Stimulated activated CD8-positive, alpha-beta memory T cell treated with anti-CD3 and anti-CD28 coated beads, Interleukin-12 subunit alpha, Interleukin-12 subunit beta, amount 100 ng/mL, for 1 hour (primary cell): Measurements from ENCODE around the gene PPP1R2.
A peak's percentile ranks its signal among the peaks of the same experiment; 100 is the strongest.

Experiments
- DNase-seq: peaks from one replicate; pipeline ENCODE4 v3.0.0-alpha.2; 2020; ENCODE audit warnings: low read depth

The PPP1R2 gene

DNA sequence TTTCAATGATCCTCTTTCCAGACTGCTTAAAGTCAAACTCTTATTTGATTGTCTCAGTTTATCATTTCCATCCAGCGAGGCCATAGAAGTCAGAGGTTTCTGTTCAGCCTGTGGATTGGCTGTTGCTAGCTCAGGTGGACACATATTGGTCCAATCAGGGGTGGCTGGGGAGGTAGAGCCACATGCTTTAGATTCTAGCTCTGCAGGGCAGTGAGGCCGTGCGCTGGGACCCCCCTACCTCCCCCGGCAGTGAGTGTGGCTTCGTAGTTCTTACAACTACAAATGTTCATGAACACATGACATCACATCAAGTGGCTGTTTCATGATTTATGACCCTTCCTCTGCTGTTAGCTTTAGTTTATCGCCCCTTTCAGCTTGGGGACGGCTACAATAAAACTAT is 22.6 kb upstream of the PPP1R2 start:
- DNase-seq: no peak

GRCh38 chr3:195563317-195563716 is 20.2 kb upstream of the PPP1R2 start:
- no peak for DNase-seq

- DNase-seq: no peak
Measured at GRCh38 chr3:195559723-195560409, 16.7 kb upstream of the PPP1R2 start.

DNA sequence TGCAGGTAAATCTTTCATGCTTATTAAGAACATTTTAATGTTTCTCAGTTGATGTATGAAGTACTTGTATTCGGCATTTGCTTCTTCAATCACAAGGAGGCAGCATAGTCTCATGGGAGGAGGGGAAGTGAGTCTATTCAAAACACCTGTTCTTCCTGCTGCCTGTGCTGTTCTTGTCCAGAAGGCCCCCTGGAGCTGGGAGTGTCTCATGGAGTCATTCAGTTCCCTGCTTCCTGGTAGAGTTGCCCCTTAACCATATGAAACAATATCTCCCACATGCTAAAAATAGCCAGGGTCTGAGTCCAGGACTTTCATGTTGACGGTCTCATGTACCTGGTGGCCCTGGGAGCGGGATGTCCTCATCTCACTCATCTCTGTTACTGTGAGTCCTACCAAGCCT is 15.5 kb upstream of the PPP1R2 start:
- DNase-seq: no peak

- DNase-seq: no peak
Measured at GRCh38 chr3:195557322-195557721, 14.2 kb upstream of the PPP1R2 start.

GRCh38 chr3:195556390-195556789 is 13.3 kb upstream of the PPP1R2 start:
- no peak for DNase-seq

DNA sequence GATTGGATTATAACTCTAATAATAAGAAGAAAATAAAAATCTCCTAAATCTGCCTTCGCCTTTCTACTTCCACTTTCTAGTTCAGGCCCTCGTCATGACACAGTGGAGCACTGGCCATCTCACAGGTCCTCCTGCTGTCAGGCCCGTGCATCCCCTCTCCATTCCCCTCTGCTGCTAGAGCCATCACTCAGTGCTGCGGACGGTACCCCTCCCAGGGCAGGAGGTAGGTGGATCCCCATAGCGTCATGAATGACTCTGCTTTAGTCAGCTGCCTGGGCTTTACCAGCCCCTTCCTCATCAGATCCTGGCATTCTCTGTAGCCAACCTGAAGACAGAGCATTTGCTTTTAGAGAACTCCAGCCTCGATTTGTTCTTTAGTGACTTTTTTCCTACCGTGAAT is 12.0 kb upstream of the PPP1R2 start:
- no peak for DNase-seq

GRCh38 chr3:195554458-195554857 is 11.3 kb upstream of the PPP1R2 start:
- DNase-seq: no peak

GRCh38 chr3:195553268-195553667 is 10.1 kb upstream of the PPP1R2 start:
- DNase-seq: no peak

DNA sequence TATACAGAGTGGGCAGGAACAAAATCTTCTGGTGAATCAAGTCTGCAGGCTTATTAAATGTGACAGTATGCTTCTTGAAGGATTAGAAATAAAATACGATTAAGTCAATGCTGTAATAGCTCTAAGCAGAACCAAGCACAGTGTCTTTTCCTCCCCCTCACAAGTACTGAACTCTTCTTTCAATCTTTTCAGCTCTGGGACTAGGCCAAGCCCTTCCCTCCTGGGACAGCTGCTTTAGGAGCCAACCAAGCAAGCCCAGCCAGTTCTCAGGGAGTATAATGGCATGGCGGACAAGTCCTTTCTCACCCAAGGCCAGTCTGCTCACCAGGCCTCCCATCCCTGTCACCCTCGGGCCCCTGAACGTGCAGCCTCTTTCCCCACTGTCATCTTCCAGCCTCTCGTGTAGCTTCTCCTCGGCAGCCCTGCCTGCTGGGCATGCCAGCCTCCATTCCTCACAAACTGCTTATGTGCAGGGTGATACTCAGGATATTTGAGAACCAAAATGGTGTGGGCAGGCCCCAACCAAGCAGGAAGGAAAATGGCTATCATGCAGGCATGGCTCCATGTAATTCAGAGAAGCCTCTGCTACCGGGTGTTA is 8.4 kb upstream of the PPP1R2 start:
- no peak for DNase-seq

DNA sequence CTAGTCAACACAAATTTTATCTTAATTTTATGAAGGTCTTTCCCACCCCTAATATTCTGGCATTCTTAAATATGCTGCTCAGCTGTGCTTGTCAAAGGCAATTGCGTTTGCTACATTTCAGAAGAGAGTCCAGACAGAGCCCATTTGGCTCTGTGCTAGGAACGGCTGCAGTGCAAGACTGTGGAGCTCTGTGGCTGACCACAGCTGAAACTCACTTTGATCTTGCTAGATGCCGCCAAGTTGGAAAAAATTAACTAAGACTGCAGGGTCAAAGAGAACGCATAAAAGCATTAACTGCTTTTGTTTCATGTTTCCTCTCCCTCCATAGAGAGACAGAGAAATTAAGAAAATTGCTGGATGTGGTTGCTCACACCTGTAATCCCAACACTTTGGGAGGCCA is 7.6 kb upstream of the PPP1R2 start:
- DNase-seq: no peak

DNA sequence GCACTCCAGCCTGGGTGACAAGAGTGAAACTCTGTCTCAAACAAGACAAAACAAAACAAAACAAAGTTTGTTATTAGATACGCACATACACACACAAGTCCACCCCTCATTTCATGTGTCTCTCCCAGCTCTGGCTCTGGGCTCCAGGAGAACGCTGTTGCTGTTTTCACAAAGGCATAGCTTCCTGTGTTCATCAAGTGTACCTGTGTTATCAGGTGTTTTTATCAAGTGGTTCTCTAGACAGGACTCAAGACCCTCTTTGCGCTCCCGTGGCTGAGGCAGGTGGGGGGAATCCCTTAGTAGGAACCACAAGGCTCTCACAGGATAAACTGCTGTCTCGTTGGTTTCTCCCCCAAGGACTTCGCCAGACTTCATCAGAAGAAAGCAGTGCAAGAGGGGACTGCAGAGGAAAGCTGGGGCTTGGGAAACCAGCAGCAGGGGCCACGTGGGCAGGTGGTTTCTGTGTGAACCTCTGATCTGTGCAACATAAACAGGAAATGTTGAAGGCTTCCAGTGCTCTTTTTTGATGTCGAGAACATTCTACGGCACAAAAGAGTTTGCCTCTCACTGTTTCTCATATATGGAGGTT is 6.9 kb upstream of the PPP1R2 start:
- DNase-seq: peak; percentile 69

DNA sequence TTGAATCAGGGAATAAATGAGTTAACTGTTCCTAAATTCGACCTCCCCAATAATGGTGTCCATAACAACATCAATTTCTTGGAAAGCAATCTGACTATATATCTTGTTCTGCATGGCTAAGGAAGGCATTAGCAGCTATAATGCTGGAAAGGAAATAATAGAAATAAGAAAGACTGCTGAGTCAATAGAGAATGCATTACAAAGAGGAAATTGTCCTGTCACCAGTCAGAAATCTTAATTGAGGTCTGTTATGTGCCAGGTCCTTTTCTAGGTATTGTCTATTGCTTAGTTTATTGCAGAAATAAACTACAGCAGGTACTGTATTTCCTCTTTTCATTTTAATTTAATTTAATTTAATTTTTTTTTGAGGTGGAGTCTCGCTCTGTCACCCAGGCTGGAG is 5.9 kb upstream of the PPP1R2 start:
- DNase-seq: no peak

DNA sequence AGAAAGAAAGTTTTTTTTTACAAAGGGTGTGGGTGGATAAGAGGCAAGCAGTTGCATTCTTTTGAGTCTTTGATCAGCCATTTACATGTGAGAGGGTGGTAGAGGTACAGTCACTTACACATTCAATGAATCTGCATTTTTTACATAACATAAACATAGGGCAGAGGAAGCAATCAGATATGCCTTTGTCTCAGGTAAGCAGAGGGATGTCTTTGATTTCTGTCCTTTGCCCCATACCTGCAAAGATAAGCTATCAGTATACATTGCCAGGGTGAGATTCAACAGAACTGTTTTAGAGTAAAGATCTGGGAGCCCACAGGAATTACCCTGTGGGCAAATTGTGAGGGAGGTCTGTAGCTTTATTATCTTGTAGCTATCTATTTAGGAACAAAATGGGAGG is 5.4 kb upstream of the PPP1R2 start:
- no peak for DNase-seq

DNA sequence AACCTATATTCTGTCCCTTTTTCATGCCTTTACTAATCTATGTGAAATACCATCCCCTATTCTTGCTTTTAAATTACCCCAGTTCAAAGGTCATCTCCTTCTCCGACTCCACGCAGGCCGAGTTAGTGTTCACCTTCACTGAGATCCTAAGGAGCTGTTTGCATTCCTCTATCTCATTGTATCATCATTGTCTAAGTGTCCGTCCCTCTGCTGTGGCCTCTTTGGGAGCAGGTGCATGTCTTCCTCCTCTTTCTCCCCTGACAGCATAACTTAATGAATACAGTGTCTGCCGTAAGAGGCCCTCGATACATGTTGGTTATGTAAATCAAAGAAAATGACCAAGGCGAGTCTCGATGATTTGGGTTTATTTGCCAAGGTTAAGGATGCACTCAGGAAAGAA is 4.9 kb upstream of the PPP1R2 start:
- no peak for DNase-seq

GRCh38 chr3:195546130-195546560 is 3.0 kb upstream of the PPP1R2 start:
- DNase-seq: no peak

DNA sequence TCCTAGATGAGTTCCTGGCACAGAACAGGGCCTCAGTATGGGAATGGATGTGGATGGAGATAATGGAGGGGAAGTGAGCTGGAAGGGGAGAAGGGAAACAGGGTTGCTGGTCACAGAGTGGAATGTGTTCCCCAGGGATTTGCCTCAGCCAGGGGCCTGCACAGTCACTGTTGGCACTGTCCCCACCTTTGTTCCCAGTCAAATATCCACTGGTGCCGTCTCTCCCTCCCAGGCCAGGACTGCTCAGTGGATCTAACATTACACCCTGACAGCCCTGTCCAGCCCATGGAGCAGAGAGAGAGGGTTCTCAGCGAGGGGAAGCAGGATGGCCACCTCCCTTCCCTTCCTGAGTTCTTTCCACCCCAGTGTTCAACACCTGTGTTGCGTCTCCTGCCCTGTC is 1.5 kb upstream of the PPP1R2 start:
- no peak for DNase-seq

DNA sequence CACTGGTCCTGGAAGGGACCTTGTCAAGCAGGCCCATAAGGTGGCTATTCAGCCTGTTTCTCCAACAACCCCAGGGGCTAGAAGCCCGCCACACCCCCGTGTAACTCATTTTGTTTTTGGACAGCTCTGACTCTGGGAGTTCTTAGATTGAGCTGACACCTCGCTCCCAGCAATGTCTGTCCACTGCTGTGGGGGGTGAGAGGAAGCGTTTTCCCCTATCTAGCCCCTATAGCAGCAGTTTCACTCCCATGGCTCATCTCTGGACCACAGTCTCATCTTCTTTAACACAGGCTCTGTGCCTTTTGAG is 1.1 kb upstream of the PPP1R2 start:
- DNase-seq: no peak

DNA sequence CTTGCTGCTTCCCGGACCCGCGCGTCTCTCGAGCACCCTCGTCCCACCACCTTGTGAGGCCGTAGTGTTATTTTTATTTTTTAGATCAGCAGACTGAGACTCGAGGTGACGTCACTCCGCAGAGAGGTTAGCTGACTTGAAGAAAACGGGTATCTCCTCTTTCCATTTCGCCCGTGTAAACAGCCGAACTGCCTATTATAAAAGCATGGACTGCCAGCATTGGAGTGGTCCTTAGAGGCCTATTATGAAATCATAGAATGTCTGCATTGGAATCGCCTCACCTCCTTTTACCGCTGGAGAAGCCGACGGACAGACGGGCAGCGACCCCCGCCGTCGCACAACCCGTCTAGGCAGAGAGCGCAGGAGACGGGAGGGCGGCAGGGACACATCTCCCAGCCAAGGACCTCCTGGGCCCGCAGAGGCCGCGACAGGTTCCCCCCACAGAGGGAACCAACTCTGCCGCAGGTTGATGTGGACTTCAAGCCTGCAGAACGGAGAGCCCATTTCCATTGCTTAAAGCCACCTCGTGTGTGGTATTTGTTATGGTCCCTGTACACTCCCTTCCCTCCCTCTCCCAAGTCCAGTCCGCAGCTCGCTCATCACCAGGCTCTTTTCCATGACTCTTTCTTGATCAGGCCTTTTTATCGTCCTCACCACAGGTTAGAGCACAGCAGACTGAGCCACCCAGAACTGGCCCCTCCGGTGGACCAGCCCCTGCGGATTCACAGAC is 540 bp upstream of the PPP1R2 start:
- DNase-seq: no peak

DNA sequence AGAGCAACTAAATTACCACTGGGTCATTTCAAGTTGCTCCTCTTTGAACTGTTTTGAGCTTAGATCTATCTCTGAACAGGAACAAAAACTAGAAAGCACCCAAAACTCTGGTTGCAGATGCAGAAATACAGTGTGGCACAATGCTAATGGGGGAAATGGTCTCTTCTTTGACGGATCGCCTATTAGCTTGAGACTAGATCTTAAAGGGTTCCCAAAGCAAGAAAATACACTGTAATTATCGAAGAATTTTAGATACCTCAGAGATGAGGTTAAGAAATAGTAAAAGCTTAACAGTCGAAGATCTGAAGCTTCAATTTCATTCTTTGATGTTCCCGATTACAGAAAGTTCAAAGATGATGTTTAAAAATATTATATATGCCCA is 818 bp downstream of the PPP1R2 start:
- no peak for DNase-seq

DNA sequence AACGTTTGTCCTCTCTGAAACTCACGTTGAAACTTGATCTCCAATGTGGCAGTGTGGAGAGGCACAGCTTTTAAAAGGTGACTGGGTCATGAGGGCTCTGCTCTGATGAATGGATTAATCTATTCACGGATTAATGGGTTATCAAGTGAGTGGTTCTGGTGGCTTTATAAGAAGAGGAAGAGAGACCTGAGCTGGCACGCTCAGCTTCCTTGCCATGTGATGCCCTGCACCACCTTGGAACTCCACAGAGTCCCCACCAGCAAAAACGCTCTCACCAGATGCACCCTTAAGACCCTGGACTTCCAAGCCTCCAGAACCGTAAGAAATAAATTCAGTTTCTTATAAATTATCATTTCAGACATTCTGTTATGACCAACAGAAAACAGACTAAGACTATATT is 2.6 kb downstream of the PPP1R2 start:
- DNase-seq: no peak

GRCh38 chr3:195540027-195540426 is 3.1 kb downstream of the PPP1R2 start:
- DNase-seq: no peak

- DNase-seq: no peak
Measured at GRCh38 chr3:195539479-195539878, 3.6 kb downstream of the PPP1R2 start.
